ENCODE data around the gene NTN4. TPM values are rescaled to one million over a fixed set of nuclear protein-coding genes. Genes with fewer than 3 reads are reported as not detected.

Gene NTN4
- total RNA-seq, 1 experiment from 2014 or later = 0.17 TPM

DNA sequence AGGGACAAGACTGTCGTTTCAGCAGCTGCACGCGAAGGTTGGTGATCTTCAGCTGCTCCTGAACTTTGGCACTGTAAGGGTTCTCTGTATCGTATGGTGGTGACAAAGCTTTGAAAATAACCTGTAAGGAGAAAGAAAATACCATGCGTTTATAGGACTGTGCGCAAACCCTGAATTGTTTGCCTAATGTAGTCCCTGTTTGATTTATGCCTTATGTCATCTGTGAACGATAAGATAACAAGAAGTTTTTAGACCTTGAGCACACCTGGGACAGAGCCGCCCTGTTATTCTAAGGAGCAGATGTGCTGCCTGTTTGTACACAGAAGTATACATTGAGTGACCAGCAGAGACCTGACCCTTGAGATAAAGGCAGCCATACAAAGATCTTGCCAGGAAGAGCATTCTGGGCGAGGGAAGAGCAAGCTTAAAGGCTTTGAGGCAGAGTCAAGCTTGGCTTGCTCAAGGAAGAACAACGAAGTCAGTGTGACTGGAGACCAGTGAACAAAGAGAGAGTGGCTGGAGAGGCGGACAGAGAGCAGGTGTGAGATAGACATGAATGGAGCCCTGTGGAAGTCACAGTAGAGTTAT, 52.4 kb downstream of the NTN4 start:
- Histone ChIP-seq H2BK120ac (ENCODE audit: low read depth, low read length, poor library complexity, severe bottlenecking) (no peak overlapping the region), H3K4me1 (ENCODE audit: insufficient read depth, low read length) (no peaks in the 10 kb centered on the region), H3K79me1 (ENCODE audit: insufficient read depth, low read depth, low read length, poor library complexity, severe bottlenecking) (no peaks in the 10 kb centered on the region), H3K18ac (ENCODE audit: insufficient read length, low read depth, low read length) (no peak overlapping the region), H4K5ac (ENCODE audit: insufficient read length, low read depth, low read length) (no peak overlapping the region), H2BK20ac (ENCODE audit: low read depth, low read length, poor library complexity, severe bottlenecking) (no peak overlapping the region), H3K9me3 (ENCODE audit: control insufficient read depth, low read depth, low read length) (no peaks in the 10 kb centered on the region), H2BK5ac (ENCODE audit: insufficient read length, low read length) (no peak overlapping the region), H3K79me2 (ENCODE audit: insufficient read depth, low read length) (no peaks in the 10 kb centered on the region), H3K27ac (ENCODE audit: insufficient read length, low read depth, low read length) (no peak overlapping the region), H2BK12ac (ENCODE audit: insufficient read length, low read depth, low read length) (no peak overlapping the region), H3K23me2 (ENCODE audit: insufficient read length, low read depth, low read length, poor library complexity, severe bottlenecking) (no peaks in the 10 kb centered on the region), H3T11ph (ENCODE audit: low read length) (no peak overlapping the region), H2AFZ (ENCODE audit: low read length) (no peak overlapping the region), H3K56ac (ENCODE audit: insufficient read length, low read depth, low read length) (no peak overlapping the region), H4K20me1 (ENCODE audit: control insufficient read depth, insufficient read depth, insufficient read length) (no peaks in the 10 kb centered on the region), H3K27me3 (ENCODE audit: insufficient read depth, low read length) (no peaks in the 10 kb centered on the region), H4K91ac (ENCODE audit: insufficient read length, low read depth, low read length) (no peak overlapping the region), H2AK5ac (ENCODE audit: insufficient read length, low read length) (no peak overlapping the region), H4K8ac (replicated peaks; ENCODE audit: insufficient read length, low read depth, low read length) (no peak overlapping the region), H3K4ac (ENCODE audit: low read depth, low read length) (no peak overlapping the region), H3K9ac (ENCODE audit: extremely low read depth, insufficient read length, low read length) (no peak overlapping the region), H3K23ac (ENCODE audit: insufficient read length, low read depth, low read length) (no peak overlapping the region), H3K4me2 (ENCODE audit: insufficient read depth, insufficient read length, low read length) (no peak overlapping the region), H3K14ac (ENCODE audit: insufficient read depth, low read length) (no peak overlapping the region), H2BK15ac (ENCODE audit: low read depth, low read length) (no peak overlapping the region)
- WGBS (ENCODE audit: extremely low coverage, insufficient read length, low lambda C conversion rate) = no CpG with 5 or more reads among the region's 11 CpGs
- H3K27ac Mint-ChIP-seq = no peak overlapping the region
- H3K27me3 Mint-ChIP-seq (ENCODE audit: low read depth) = no peaks in the 10 kb centered on the region
- H3K4me3 Mint-ChIP-seq = no peak overlapping the region
- no peaks in the 10 kb centered on the region for H3K9me3 Mint-ChIP-seq
- peaks cover 2 to 3% of the 10 kb centered on the region in 2 experiments; a peak in 3 of 4 replicates for H3K4me1 Mint-ChIP-seq
- DNase-seq = no peak
- no peaks in the 10 kb centered on the region; a peak in 2 of 7 replicates for H3K36me3 Mint-ChIP-seq (ENCODE audit: insufficient read depth in 1 of 3, low read depth in 3 of 3)
- TF ChIP-seq, protein P1, sequence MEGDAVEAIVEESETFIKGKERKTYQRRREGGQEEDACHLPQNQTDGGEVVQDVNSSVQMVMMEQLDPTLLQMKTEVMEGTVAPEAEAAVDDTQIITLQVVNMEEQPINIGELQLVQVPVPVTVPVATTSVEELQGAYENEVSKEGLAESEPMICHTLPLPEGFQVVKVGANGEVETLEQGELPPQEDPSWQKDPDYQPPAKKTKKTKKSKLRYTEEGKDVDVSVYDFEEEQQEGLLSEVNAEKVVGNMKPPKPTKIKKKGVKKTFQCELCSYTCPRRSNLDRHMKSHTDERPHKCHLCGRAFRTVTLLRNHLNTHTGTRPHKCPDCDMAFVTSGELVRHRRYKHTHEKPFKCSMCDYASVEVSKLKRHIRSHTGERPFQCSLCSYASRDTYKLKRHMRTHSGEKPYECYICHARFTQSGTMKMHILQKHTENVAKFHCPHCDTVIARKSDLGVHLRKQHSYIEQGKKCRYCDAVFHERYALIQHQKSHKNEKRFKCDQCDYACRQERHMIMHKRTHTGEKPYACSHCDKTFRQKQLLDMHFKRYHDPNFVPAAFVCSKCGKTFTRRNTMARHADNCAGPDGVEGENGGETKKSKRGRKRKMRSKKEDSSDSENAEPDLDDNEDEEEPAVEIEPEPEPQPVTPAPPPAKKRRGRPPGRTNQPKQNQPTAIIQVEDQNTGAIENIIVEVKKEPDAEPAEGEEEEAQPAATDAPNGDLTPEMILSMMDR (conservative IDR thresholded peaks at IDR 0.05) = no peak
